ENCODE measurements around the gene FIGNL1. TPM values are rescaled to one million over a fixed set of nuclear protein-coding genes. Genes with fewer than 3 reads are reported as not detected.
"Not testable (repeated sequence)": the region's sequence is repeated elsewhere in the genome, so short reads cannot be mapped to it uniquely, and the experiment has no call there.

Gene FIGNL1
- total and polyA plus RNA-seq, 7 donors, result 0.60 to 8.6 (median 6.9) TPM

DNA sequence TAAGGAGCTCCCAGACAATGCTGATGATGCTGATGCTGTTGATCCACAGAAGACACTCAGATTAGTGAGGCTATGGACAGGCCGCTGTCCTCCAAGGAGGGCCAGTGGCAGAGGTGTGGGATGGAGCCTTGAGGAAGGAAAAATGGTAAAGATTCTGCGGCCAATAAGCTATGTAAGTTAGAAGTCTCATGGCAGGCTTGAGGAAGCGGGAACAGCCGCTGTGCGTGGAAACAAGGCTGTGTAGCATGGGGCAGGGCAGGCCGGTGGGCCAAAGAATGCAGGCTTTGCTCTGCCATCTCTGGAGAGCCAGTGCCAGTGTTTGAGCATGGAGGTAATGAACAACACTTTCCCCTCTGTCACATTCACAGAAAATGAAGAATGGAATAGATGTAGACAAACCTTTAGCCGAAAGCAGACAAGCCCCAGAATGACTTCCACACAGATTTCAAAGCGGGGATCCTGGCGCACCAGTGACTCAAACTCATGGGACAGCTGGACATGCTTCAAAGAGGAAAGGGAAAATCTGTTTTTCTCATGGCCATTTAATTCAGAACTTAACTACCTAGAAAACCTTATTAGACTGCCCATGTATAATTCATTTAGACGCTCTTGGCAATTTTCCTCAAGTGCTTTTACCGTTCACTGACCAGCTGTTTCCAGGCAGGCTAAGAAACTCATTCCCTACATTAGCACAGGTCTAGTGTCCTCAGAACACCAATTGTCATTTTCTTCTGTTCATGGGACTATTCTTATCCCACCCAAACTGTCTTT lies 16.9 kb upstream of the FIGNL1 start:
- H3K36me3 ChIP-seq, result no peaks in the 10 kb centered on the region
- no peak overlapping the region for H3K27ac ChIP-seq
- TF ChIP-seq, protein P1, sequence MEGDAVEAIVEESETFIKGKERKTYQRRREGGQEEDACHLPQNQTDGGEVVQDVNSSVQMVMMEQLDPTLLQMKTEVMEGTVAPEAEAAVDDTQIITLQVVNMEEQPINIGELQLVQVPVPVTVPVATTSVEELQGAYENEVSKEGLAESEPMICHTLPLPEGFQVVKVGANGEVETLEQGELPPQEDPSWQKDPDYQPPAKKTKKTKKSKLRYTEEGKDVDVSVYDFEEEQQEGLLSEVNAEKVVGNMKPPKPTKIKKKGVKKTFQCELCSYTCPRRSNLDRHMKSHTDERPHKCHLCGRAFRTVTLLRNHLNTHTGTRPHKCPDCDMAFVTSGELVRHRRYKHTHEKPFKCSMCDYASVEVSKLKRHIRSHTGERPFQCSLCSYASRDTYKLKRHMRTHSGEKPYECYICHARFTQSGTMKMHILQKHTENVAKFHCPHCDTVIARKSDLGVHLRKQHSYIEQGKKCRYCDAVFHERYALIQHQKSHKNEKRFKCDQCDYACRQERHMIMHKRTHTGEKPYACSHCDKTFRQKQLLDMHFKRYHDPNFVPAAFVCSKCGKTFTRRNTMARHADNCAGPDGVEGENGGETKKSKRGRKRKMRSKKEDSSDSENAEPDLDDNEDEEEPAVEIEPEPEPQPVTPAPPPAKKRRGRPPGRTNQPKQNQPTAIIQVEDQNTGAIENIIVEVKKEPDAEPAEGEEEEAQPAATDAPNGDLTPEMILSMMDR (IDR thresholded peaks at IDR 0.05), result no peak
- TF ChIP-seq POLR2AphosphoS5 (IDR thresholded peaks at IDR 0.05) (no peak), POLR2A (IDR thresholded peaks at IDR 0.05) (no peak), EP300 (IDR thresholded peaks at IDR 0.05) (no peak)
- H3K9me3 ChIP-seq, result no peaks in the 10 kb centered on the region
- peaks cover 0 to 11% (median 9%) of the 10 kb centered on the region in 4 donors for H3K4me1 ChIP-seq
- H3K4me3 ChIP-seq, result no peak overlapping the region
- 93 to 98% methylated on average over 11 of the region's 11 CpGs for WGBS, 2 donors
- intact Hi-C loops (cut with DNase I), result loop anchor here (2.0 to 5.0 kb wide), 4 partner anchors 130 to 670 kb away; no protein-coding TSS in a partner anchor
- DNase-seq, result no peak
- H3K27me3 ChIP-seq, result peaks cover 0 to 4% (median 0%) of the 10 kb centered on the region in 3 donors

DNA sequence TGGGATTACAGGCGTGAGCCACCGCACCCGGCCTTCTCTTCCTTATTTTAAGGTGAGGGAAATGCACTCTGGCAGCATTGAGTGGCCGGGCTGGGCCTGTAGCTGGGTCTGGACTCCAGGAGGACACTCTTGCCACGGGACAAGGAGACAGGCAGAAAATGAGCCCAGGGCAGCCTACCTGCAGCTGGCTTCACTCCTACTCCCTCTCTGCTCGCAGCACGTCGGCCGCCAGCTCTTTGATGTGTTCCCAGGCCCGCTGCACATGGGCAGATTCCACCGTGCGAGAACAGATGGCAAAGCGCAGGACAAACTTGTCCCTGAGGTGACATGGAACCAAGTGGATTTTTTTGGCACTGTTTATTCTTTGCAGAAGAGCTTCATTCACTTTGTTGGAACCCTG lies 12.9 kb upstream of the FIGNL1 start:
- Histone ChIP-seq H3K27ac (no peak overlapping the region), H3K9me3 (no peaks in the 10 kb centered on the region), H3K4me1 (peaks cover 0 to 5% (median 5%) of the 10 kb centered on the region in 4 donors), H3K4me3 (no peak overlapping the region), H3K27me3 (no peaks in the 10 kb centered on the region), H3K36me3 (no peaks in the 10 kb centered on the region)
- no peak for DNase-seq
- TF ChIP-seq, protein P1 (IDR thresholded peaks at IDR 0.05), result no peak
- TF ChIP-seq POLR2A (IDR thresholded peaks at IDR 0.05) (no peak), POLR2AphosphoS5 (IDR thresholded peaks at IDR 0.05) (no peak), EP300 (IDR thresholded peaks at IDR 0.05) (no peak)
- 94 to 96% methylated on average over 13 of the region's 13 CpGs for WGBS, 2 donors
- intact Hi-C loops (cut with DNase I), result no loop called here

DNA sequence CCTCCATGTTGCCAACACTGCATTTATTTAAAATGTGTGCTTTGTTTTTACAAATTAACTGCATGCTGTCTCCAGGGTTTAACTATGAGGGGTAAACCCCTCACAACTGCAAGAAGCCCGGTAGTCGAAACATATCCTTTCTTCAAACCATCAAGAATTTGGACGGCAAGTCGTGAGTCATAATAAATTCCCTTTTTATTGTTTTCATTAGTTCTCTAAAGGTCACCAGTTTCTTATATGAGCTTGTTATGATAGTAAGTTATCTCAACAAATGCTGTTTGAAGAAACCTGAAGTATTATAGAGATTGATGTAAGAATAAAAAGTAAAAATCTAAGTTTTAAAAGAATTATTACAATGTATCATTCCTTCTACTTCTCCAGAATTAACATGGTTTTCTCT lies 12.2 kb upstream of the FIGNL1 start:
- Histone ChIP-seq H3K36me3 (no peaks in the 10 kb centered on the region), H3K27ac (no peak overlapping the region), H3K27me3 (no peaks in the 10 kb centered on the region), H3K4me1 (no peaks in the 10 kb centered on the region), H3K9me3 (no peaks in the 10 kb centered on the region), H3K4me3 (no peak overlapping the region)
- DNase-seq, result no peak
- intact Hi-C loops (cut with DNase I), result no loop called here
- TF ChIP-seq, protein P1 (IDR thresholded peaks at IDR 0.05), result no peak
- no peak for TF ChIP-seq POLR2AphosphoS5 (IDR thresholded peaks at IDR 0.05)
- no peak for TF ChIP-seq EP300 (IDR thresholded peaks at IDR 0.05)
- TF ChIP-seq POLR2A (IDR thresholded peaks at IDR 0.05), result no peak
- 79 to 87% methylated on average over 4 of the region's 4 CpGs for WGBS, 2 donors

DNA sequence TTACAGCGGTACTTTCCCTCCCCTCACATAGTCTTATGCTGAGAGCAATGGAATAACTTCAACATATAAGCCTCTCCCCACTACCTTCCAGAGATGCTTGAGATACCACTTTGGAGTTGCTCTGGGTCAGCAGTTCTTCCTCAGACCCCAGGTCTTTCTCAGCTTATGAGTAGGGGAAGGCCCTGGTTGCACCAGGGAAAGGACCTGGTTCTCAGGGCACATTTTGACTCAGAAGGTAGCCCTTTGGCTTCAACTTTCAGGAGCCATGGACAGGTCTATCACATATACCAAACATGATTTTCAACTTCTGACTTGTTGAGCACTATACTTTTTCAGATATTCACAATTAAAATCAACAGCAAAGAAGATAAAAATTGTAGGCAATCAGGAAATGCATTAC lies 11.5 kb upstream of the FIGNL1 start:
- intact Hi-C loops (cut with DNase I), result no loop called here
- Histone ChIP-seq H3K27me3 (no peaks in the 10 kb centered on the region), H3K4me3 (no peak overlapping the region), H3K36me3 (no peaks in the 10 kb centered on the region), H3K27ac (no peak overlapping the region), H3K9me3 (no peaks in the 10 kb centered on the region), H3K4me1 (no peaks in the 10 kb centered on the region)
- TF ChIP-seq POLR2AphosphoS5 (IDR thresholded peaks at IDR 0.05), result no peak
- DNase-seq, result no peak
- WGBS, 2 donors, result 96 to 98% methylated on average over 1 of the region's 1 CpG

DNA sequence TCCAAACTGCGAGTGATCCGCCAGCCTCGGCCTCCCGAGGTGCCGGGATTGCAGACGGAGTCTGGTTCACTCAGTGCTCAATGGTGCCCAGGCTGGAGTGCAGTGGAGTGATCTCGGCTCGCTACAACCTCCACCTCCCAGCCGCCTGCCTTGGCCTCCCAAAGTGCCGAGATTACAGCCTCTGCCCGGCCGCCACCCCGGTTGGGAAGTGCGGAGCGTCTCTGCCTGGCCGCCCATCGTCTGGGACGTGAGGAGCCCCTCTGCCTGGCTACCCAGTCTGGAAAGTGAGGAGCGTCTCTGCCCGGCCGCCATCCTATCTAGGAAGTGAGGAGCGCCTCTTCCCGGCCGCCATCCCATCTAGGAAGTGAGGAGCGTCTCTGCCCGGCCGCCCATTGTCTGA lies 9.0 kb upstream of the FIGNL1 start:
- H3K27ac ChIP-seq; intact Hi-C loops (cut with DNase I); H3K9me3 ChIP-seq; H3K4me3 ChIP-seq; H3K27me3 ChIP-seq; H3K4me1 ChIP-seq; DNase-seq; H3K36me3 ChIP-seq: not testable (repeated sequence)
- WGBS, 2 donors, result 97 to 98% methylated on average over 26 to 27 of the region's 27 CpGs

DNA sequence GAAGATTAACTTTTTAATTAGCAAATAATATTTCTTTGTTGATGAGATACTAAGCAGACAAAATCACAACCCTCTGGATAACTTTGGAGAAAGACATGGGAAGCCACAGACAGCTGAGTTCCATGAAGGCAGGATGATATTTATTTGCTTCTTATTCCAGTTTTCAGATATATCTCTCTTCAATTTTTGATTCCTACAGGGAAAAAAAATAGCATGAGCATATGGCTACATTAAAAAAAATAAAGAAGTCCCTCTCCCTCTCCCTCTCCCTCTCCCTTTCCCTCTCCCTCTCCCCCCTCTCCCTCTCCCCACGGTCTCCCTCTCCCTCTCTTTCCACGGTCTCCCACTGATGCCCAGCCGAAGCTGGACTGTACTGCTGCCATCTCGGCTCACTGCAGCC lies 8.5 kb upstream of the FIGNL1 start:
- H3K4me1 ChIP-seq; intact Hi-C loops (cut with DNase I); DNase-seq; H3K9me3 ChIP-seq; H3K27me3 ChIP-seq; H3K27ac ChIP-seq; H3K4me3 ChIP-seq; H3K36me3 ChIP-seq: not testable (repeated sequence)
- WGBS, 2 donors, result 83 to 92% methylated on average over 2 to 3 of the region's 4 CpGs
